SJSA1 (cell line): ENCODE results near the gene XRCC4. TPM values are rescaled to one million over a fixed set of nuclear protein-coding genes. Genes with fewer than 3 reads are reported as not detected.

ENCODE experiments used
- DNase-seq, 2 experiments: peaks; one replicate each; pipeline ENCODE4 v3.0.0-alpha.2; 2015 to 2020; ENCODE audit warnings: low spot score in 2 of 2, low read depth in 1 of 2
- H3K27ac ChIP-seq: fragments of 250-450 bp; sonication (Bioruptor Pico); 2 replicates; pipeline ENCODE4 v1.5.1; 2020; ENCODE audit warnings: mild to moderate bottlenecking, moderate library complexity
- H3K27me3 ChIP-seq: fragments of 250-450 bp; sonication (Bioruptor Pico); replicated peaks from 2 replicates; pipeline ENCODE4 v1.5.1; 2020; ENCODE audit warnings: mild to moderate bottlenecking, moderate library complexity
- H3K36me3 ChIP-seq: fragments of 250-450 bp; sonication (Bioruptor Pico); 2 replicates; pipeline ENCODE4 v1.5.1; 2020; ENCODE audit warnings: mild to moderate bottlenecking
- H3K4me1 ChIP-seq: fragments of 250-450 bp; sonication (Bioruptor Pico); replicated peaks from 2 replicates; pipeline ENCODE4 v1.6.1; 2021; ENCODE audit warnings: mild to moderate bottlenecking
- H3K4me3 ChIP-seq: fragments of 250-450 bp; sonication (Bioruptor Pico); 2 replicates; pipeline ENCODE4 v1.5.1; 2020; ENCODE audit warnings: mild to moderate bottlenecking
- H3K9me3 ChIP-seq: fragments of 250-450 bp; sonication (Bioruptor Pico); replicated peaks from 2 replicates; pipeline ENCODE4 v1.5.1; 2020; ENCODE audit warnings: mild to moderate bottlenecking
- total RNA-seq: library from RNA; depleted of rRNA; stranded (reverse); fragments of >200 nt; shearing (Covaris generic); gene quantifications from 2 replicates; pipeline ENCODE4 v1.2.3, GENCODE V29; 2014; rRNA removed

The XRCC4 gene
- total RNA-seq, 1 experiment from 2014 or later = 16.1 TPM

DNA sequence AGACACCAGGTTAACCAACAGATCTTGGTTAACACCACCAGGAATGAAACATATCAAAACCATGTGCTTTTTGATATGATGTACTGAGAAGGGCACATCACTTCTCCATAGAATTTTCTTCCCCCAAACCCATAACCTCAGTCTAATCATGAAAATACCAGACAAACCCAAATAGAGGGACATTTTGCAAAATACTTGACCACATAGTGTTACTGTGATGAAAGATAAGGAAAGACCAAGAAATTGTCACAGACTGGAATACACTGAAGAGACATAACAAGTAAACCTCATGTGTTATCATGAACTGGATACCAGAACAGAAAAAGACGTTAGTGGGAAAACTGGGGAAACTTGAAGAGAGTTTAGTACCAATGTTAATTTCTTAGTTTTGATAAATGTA, 319.3 kb downstream of the XRCC4 start:
- no peak for DNase-seq

DNA sequence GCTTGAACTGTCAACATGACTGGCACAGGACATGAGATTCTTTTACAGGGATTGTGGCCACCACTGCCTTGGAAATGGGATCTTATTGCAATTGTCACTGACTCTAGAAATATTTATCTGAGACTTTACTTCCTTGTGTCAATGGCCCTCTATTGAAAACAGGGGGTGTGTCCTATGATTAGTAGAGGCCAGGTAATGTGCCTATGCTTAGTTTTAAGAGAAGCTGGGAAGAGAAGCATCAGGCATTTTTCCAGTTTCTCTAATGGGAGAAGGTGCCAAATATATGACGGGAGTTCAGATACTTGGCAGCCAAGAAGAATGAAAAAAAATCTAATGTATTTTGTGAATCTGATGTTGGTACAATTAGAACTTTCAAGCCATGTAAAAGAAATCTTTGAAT, 320.3 kb downstream of the XRCC4 start:
- H3K4me1 ChIP-seq = no peaks in the 10 kb centered on the region
- H3K27ac ChIP-seq = no peak overlapping the region
- no peaks in the 10 kb centered on the region for H3K9me3 ChIP-seq
- DNase-seq = no peak
- no peak overlapping the region for H3K4me3 ChIP-seq
- H3K27me3 ChIP-seq = no peaks in the 10 kb centered on the region
- H3K36me3 ChIP-seq = no peaks in the 10 kb centered on the region

More for the DNA sequence above, 319.3 kb downstream of the XRCC4 start:
- Histone ChIP-seq H3K9me3 (no peaks in the 10 kb centered on the region), H3K4me1 (no peaks in the 10 kb centered on the region), H3K27me3 (no peaks in the 10 kb centered on the region), H3K4me3 (no peak overlapping the region), H3K27ac (no peak overlapping the region), H3K36me3 (no peaks in the 10 kb centered on the region)

DNA sequence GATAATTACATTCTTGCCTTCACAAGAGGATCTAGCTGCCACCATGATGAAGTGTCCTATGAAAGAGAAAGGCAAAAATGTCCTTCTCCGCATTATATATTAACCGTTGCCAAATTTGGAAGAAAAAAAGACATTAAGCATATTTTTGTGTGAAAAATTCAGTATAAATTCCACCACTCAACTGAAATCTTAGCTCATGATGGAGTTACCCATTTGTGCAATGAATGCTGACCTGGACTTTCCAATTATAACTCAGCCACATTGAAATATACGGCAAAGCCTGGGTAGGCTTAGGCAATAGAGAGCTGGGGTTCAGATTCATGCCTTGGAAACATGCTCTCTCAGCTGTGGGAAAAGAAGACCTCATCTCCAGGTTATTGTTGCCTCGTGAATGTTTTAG, 322.9 kb downstream of the XRCC4 start:
- Histone ChIP-seq H3K4me1 (no peaks in the 10 kb centered on the region), H3K9me3 (no peaks in the 10 kb centered on the region), H3K4me3 (no peak overlapping the region), H3K27me3 (no peaks in the 10 kb centered on the region), H3K36me3 (no peaks in the 10 kb centered on the region), H3K27ac (no peak overlapping the region)
- no peak for DNase-seq

DNA sequence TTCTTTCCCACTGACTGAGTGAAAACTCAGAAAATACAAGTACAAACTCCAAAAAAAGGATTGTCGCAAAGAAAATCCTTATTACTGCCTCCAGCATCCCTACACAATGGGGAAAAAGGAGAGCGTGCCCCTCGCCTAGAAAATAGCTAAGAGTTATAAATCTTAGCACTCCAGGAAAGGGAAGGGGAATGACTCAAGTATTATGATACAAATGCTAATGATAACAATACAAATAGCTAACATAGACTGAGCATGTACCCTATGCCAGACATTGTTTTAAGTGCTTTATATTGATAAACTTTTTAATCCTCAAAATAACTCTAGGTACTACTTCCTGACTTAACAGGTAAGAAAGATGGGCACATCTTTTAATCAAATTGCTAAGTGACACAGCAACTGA, 323.4 kb downstream of the XRCC4 start:
- DNase-seq = no peak
- no peaks in the 10 kb centered on the region for H3K9me3 ChIP-seq
- H3K27me3 ChIP-seq = no peaks in the 10 kb centered on the region

DNA sequence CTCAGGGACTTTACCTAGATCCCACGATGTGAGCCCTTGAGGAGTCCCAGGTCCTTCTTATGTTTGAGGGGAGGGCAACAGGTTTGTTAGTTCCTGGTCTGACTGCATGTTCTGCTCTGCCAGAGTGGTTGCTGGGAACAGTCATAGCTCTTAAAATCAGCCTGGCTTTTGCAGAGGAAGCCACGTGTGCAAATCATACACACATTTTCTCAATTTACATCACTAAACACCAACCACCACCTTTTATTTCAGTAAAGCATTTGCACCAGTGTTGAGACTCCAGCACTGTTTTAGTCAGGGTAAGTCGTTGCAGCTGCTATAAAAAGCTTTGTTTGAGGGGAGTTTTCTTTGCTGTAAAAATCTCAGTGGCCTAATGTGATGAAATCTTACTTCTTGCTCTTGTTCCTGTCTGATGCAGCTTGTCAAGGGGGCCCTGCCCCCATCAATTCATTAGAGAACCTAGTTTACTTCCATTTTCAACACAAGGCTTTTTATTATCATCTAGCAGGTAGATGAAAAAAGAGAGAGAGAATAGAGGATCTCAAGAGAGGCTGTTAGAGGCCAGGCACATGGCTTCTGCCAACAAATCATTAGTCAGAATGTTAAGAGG, 323.9 kb downstream of the XRCC4 start:
- Histone ChIP-seq H3K27ac (no peak overlapping the region), H3K36me3 (no peaks in the 10 kb centered on the region), H3K27me3 (no peaks in the 10 kb centered on the region), H3K4me1 (no peaks in the 10 kb centered on the region), H3K9me3 (no peaks in the 10 kb centered on the region), H3K4me3 (no peak overlapping the region)
- DNase-seq = no peak

More for the DNA sequence above, 323.4 kb downstream of the XRCC4 start:
- Histone ChIP-seq H3K27ac (no peak overlapping the region), H3K4me3 (no peak overlapping the region), H3K4me1 (no peaks in the 10 kb centered on the region), H3K36me3 (no peaks in the 10 kb centered on the region)

DNA sequence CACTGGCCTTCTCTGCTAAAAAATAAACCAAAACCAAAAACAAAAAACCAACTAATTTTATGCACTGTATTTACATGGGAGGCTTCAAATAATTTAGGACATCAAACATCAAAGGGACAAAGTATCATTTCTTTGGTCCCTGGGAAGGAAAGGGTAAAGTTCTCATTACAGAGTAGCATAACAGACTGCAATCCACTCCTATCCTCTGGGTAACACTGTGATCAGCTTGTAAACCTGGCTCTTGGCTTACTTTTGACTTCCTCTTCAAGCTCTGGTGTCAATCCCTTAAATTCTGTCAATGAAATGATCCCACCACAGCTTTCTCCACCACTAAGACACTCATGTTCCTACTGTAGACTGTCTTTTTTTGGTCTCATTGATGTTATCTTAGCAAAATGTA, 324.4 kb downstream of the XRCC4 start:
- Histone ChIP-seq H3K4me3 (no peak overlapping the region), H3K27ac (no peak overlapping the region), H3K36me3 (no peaks in the 10 kb centered on the region), H3K27me3 (no peaks in the 10 kb centered on the region), H3K9me3 (no peaks in the 10 kb centered on the region), H3K4me1 (no peaks in the 10 kb centered on the region)
- no peak for DNase-seq

Other genes with a start within 250 kb of the XRCC4 start
- gene TMEM167A, start 153 bp upstream of the XRCC4 start, total RNA-seq = 113 and 144 TPM in 2 replicates